HCT116 (cell line): ENCODE measurements around the gene ZNF536. TPM values are rescaled to one million over a fixed set of nuclear protein-coding genes. Genes with fewer than 3 reads are reported as not detected.

ENCODE experiments used
- ATAC-seq: fragments of 200-7000 bp; cut with Tn5 transposase; 2 replicates; pipeline ENCODE4 v1.9.1; 2020; ENCODE audit warnings: mild to moderate bottlenecking, moderate library complexity
- BruUV-seq: library from RNA; stranded (reverse); fragments of 400-500 nt; replicated peaks from 2 replicates; lab custom pipeline; 2021; lab: Mats Ljungman, UMichigan
- CTCF ChIA-PET: fragments of 300-600 bp; sonication (Branson Sonifier 250); formaldehyde crosslinking; loops from one replicate; lab custom pipeline; 2021; ENCODE audit warnings: antibody characterized with exemption; lab: Charles Lee
- POLR2A ChIA-PET: fragments of 300-600, 350-600 bp; sonication (Branson Sonifier 250); formaldehyde crosslinking; loops from one replicate; lab custom pipeline; 2021; ENCODE audit warnings: antibody characterized with exemption; lab: Charles Lee
- RAD21 ChIA-PET, 2 experiments: fragments of 300-600 bp; sonication (Branson Sonifier 250); formaldehyde crosslinking; loops; one replicate each; lab custom pipeline; 2023; ENCODE audit warnings: low total read pairs in 2 of 2; ENCODE audit not compliant: uncharacterized antibody in 2 of 2, unreplicated experiment in 2 of 2, low non-redundant PET in 1 of 2; lab: Charles Lee
- DNase-seq: peaks from one replicate; pipeline ENCODE4 v3.0.0-alpha.2; 2010; ENCODE audit warnings: low read depth, low spot score
- H2AFZ ChIP-seq: fragments of 200-600 bp; shearing (Covaris generic), sonication (generic); 2 replicates; pipeline ENCODE4 v1.6.1; 2017; ENCODE audit warnings: low read depth, mixed run types, mixed read lengths, antibody characterized with exemption, low read length; ENCODE audit not compliant: poor library complexity, severe bottlenecking
- H3K27ac ChIP-seq: 2 replicates; pipeline ENCODE4 v1.5.1; 2012; ENCODE audit warnings: low read depth, low read length
- H3K27me3 ChIP-seq: fragments of 200-600 bp; sonication (generic); 2 replicates; pipeline ENCODE4 v1.6.1; 2016; ENCODE audit warnings: mixed run types, low read length, mixed read lengths; ENCODE audit not compliant: insufficient read depth
- H3K36me3 ChIP-seq, 2 experiments: fragments of 200-500 bp in 1 of 2; fragments of 200-600 bp in 1 of 2; sonication (Bioruptor generic) in 1 of 2; sonication (generic) in 1 of 2; 2 replicates each; pipeline versions ENCODE4 v1.5.1 to v1.6.1; 2014 to 2016; ENCODE audit warnings: low read length in 2 of 2, inconsistent platforms in 1 of 2, mixed read lengths in 1 of 2, mixed run types in 1 of 2; ENCODE audit not compliant: insufficient read depth in 2 of 2, control insufficient read depth in 1 of 2
- H3K4me1 ChIP-seq, 2 experiments: fragments of 200-600 bp in 1 of 2; sonication (generic) in 1 of 2; 2 replicates each; pipeline versions ENCODE4 v1.5.1 to v1.6.1; 2012 to 2017; ENCODE audit warnings: low read length in 2 of 2, inconsistent platforms in 1 of 2, mild to moderate bottlenecking in 1 of 2, mixed read lengths in 1 of 2, mixed run types in 1 of 2, moderate library complexity in 1 of 2; ENCODE audit not compliant: insufficient read depth in 2 of 2, control insufficient read depth in 1 of 2
- H3K4me2 ChIP-seq: fragments of 200-600 bp; sonication (generic); 2 replicates; pipeline ENCODE4 v1.6.1; 2017; ENCODE audit warnings: mixed run types, low read length, mixed read lengths
- H3K4me3 ChIP-seq, 2 experiments: fragments of 200-600 bp in 1 of 2; sonication (generic) in 1 of 2; replicated peaks in 1 of 2; 2 replicates each; pipeline ENCODE4 v1.5.1; 2011 to 2016; ENCODE audit warnings: low read length in 2 of 2, control low read depth in 1 of 2, low read depth in 1 of 2, mild to moderate bottlenecking in 1 of 2, mixed read lengths in 1 of 2, mixed run types in 1 of 2
- H3K79me2 ChIP-seq: fragments of 200-600 bp; sonication (generic); 2 replicates; pipeline ENCODE4 v1.6.1; 2017; ENCODE audit warnings: mild to moderate bottlenecking, mixed run types, low read length, moderate library complexity, mixed read lengths; ENCODE audit not compliant: insufficient read depth
- H3K9ac ChIP-seq: fragments of 200-600 bp; sonication (generic); 2 replicates; pipeline ENCODE4 v1.6.1; 2016; ENCODE audit warnings: low read length, mixed read lengths
- H3K9me2 ChIP-seq: fragments of 200-600 bp; sonication (generic), shearing (Covaris generic); 2 replicates; pipeline ENCODE4 v1.6.1; 2017; ENCODE audit warnings: mixed run types, mild to moderate bottlenecking, moderate library complexity; ENCODE audit not compliant: insufficient read depth
- H3K9me3 ChIP-seq, 2 experiments: fragments of 200-500 bp in 1 of 2; fragments of 200-600 bp in 1 of 2; sonication (Bioruptor generic) in 1 of 2; sonication (generic) in 1 of 2; 2 replicates each; pipeline ENCODE4 v1.6.1; 2014 to 2017; ENCODE audit warnings: low read length in 2 of 2, mixed read lengths in 2 of 2, inconsistent platforms in 1 of 2, low read depth in 1 of 2, mild to moderate bottlenecking in 1 of 2, mixed run types in 1 of 2, moderate library complexity in 1 of 2; ENCODE audit not compliant: control insufficient read depth in 1 of 2, insufficient read depth in 1 of 2
- H4K20me1 ChIP-seq: fragments of 200-600 bp; sonication (generic), shearing (Covaris generic); 2 replicates; pipeline ENCODE4 v1.6.1; 2017; ENCODE audit warnings: mixed run types, mild to moderate bottlenecking, moderate library complexity; ENCODE audit not compliant: insufficient read depth
- CTCF ChIP-seq, 3 experiments: fragments of 200-600 bp in 1 of 3; sonication (generic) in 1 of 3; IDR thresholded peaks in 2 of 3; conservative IDR thresholded peaks in 1 of 3; 2 replicates each; pipeline ENCODE4 v1.5.1; 2012 to 2017; ENCODE audit warnings: low read depth in 2 of 3, low read length in 2 of 3, antibody characterized with exemption in 1 of 3, borderline replicate concordance in 1 of 3, control low read depth in 1 of 3, mild to moderate bottlenecking in 1 of 3, mixed read lengths in 1 of 3, mixed run types in 1 of 3, moderate library complexity in 1 of 3; ENCODE audit not compliant: insufficient read depth in 1 of 3
- EZH2phosphoT487 ChIP-seq: fragments of 200-600 bp; IDR thresholded peaks from 2 replicates; pipeline ENCODE4 v1.6.1; 2018; ENCODE audit warnings: antibody characterized with exemption, borderline replicate concordance
- POLR2AphosphoS5 ChIP-seq: IDR thresholded peaks from 2 replicates; pipeline ENCODE4 v1.6.1; 2011; ENCODE audit warnings: mild to moderate bottlenecking, low read depth, low read length, moderate library complexity
- REST ChIP-seq: IDR thresholded peaks from 2 replicates; pipeline ENCODE4 v1.6.1; 2012; ENCODE audit warnings: low read depth
- SP1 ChIP-seq: IDR thresholded peaks from 2 replicates; pipeline ENCODE4 v1.6.1; 2012; ENCODE audit warnings: low read depth
- SRF ChIP-seq: IDR thresholded peaks from 2 replicates; pipeline ENCODE4 v1.6.1; 2012; ENCODE audit warnings: low read depth
- ZFX ChIP-seq: fragments of 450-650 bp; IDR thresholded peaks from 2 replicates; pipeline ENCODE4 v1.6.1; 2017
- ZNF274 ChIP-seq: fragments of 200-500 bp; sonication (Bioruptor generic); IDR thresholded peaks from 2 replicates; pipeline ENCODE4 v1.6.1; 2014; ENCODE audit warnings: mild to moderate bottlenecking, low read depth, low read length, inconsistent platforms
- intact Hi-C: fragments of 100-400 bp; cut with micrococcal nuclease; formaldehyde crosslinking; loops from 2 replicates; pipeline ENCODE4 v1.10.0; 2022
- total RNA-seq: library from RNA; stranded (reverse); gene quantifications from one replicate; pipeline ENCODE4 v1.2.1, GENCODE V29; 2021; ENCODE audit not compliant: unreplicated experiment
- TF ChIP-seq, protein P1 (sequence below): IDR thresholded peaks from 2 replicates; pipeline ENCODE4 v1.6.1; 2012

Gene ZNF536
- total RNA-seq, 1 experiment from 2014 or later: not detected

DNA sequence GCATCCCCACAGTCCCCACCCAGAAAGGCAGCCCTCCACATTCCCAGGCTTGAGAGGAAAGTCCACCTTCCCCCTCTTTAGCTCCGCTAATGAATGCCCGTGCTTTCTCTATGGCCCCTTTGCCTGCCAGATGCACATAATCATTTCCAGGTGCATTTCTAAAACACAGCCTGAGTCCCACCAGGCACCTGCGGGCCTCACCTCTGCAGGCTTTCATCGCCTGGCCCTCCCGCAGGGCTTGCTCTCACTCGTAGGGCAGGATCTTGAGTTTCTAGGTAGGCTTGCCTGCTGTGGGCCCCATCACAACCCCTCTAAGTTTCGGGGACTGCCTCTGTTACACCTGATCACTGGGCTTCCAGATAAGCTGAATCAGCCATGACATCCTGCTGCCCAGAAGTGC lies 173.6 kb downstream of the ZNF536 start:
- intact Hi-C loops: no loop called here
- CTCF ChIA-PET: no interaction called here

More for the DNA sequence above, 173.6 kb downstream of the ZNF536 start:
- H3K4me2 ChIP-seq: no peak overlapping the region
- H3K4me3 ChIP-seq: no peak overlapping the region
- no peaks in the 10 kb centered on the region for H3K9me3 ChIP-seq
- BruUV-seq: no TSS peak
- ChIA-PET RAD21 (no interaction called here), POLR2A (no interaction called here)
- no peaks in the 10 kb centered on the region for H3K79me2 ChIP-seq
- H3K36me3 ChIP-seq: no peaks in the 10 kb centered on the region
- no peak overlapping the region for H3K27ac ChIP-seq
- no peaks in the 10 kb centered on the region for H4K20me1 ChIP-seq
- no peak overlapping the region for H3K9ac ChIP-seq
- TF ChIP-seq SRF (no peak), REST (no peak), ZFX (no peak), ZNF274 (no peak), CTCF (IDR thresholded peaks at IDR 0.05 in 2 of 3, conservative IDR thresholded peaks at IDR 0.05 in 1 of 3; ENCODE audit: borderline replicate concordance in 1 of 3, insufficient read depth in 1 of 3, low read depth in 2 of 3, low read length in 2 of 3) (no peak), SP1 (no peak), POLR2AphosphoS5 (no peak), EZH2phosphoT487 (no peak)
- TF ChIP-seq, protein P1, sequence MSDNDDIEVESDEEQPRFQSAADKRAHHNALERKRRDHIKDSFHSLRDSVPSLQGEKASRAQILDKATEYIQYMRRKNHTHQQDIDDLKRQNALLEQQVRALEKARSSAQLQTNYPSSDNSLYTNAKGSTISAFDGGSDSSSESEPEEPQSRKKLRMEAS: no peak
- ATAC-seq: no peak
- no peak for DNase-seq
- no peaks in the 10 kb centered on the region for H3K9me2 ChIP-seq
- peaks cover 6% of the 10 kb centered on the region; the same call in 1 of the 2 replicates for H3K27me3 ChIP-seq
- no peak overlapping the region for H2AFZ ChIP-seq
- H3K4me1 ChIP-seq: no peaks in the 10 kb centered on the region
